HepG2 (cell line): ENCODE measurements around the gene AP3D1. TPM values are rescaled to one million over a fixed set of nuclear protein-coding genes. Genes with fewer than 3 reads are reported as not detected.

Experiments
- ATAC-seq: fragments of 200-7000 bp; cut with Tn5 transposase; 3 replicates; pipeline ENCODE4 v1.9.1; 2020; ENCODE audit warnings: mild to moderate bottlenecking, moderate library complexity
- BruUV-seq: library from RNA; stranded (reverse); fragments of 400-500 nt; replicated peaks from 2 replicates; lab custom pipeline; 2021; lab: Mats Ljungman, UMichigan
- CTCF ChIA-PET: fragments of 300-600 bp; formaldehyde crosslinking; extraction: SDS; loops from one replicate; lab custom pipeline; 2021; ENCODE audit warnings: low total read pairs, inconsistent platforms, low intra/inter-chr PET ratio; lab: Yijun Ruan, JAX
- POLR2A ChIA-PET: fragments of 350-600 bp; sonication (Branson Sonifier 250); formaldehyde crosslinking; loops from one replicate; lab custom pipeline; 2020; ENCODE audit warnings: antibody characterized with exemption, inconsistent platforms; lab: Yijun Ruan, JAX
- DNase-seq: peaks from one replicate; pipeline ENCODE4 v3.0.0-alpha.2; 2015; ENCODE audit warnings: low spot score
- FAIRE-seq: peaks from 3 replicates; lab custom pipeline; 2011; peaks lifted over from hg19 to GRCh38; lab: Jason Lieb, UNC
- H2AFZ ChIP-seq: one replicate; pipeline ENCODE4 v1.6.1; 2011; ENCODE audit warnings: low read length, inconsistent platforms
- H3K27ac ChIP-seq: fragments of 300-600 bp; 3 replicates; pipeline ENCODE4 v1.8.0; 2011; ENCODE audit warnings: mixed run types, mild to moderate bottlenecking, mixed read lengths, low read length, inconsistent platforms; ENCODE audit not compliant: insufficient read depth; ENCODE audit errors: extremely low read length
- H3K27me3 ChIP-seq, 2 experiments: fragments of 200-600 bp in 1 of 2; 2 replicates in 1 of 2; 3 replicates in 1 of 2; pipeline versions ENCODE4 v1.6.0 to v1.8.0; 2011; ENCODE audit warnings: low read length in 2 of 2, mild to moderate bottlenecking in 2 of 2, moderate library complexity in 2 of 2, inconsistent platforms in 1 of 2; ENCODE audit not compliant: insufficient read depth in 2 of 2, control insufficient read depth in 1 of 2
- H3K36me3 ChIP-seq, 2 experiments: fragments of 200-600 bp in 1 of 2; replicated peaks in 1 of 2; 2 replicates in 1 of 2; 3 replicates in 1 of 2; pipeline versions ENCODE4 v1.5.1 to v1.8.0; 2011; ENCODE audit warnings: low read length in 2 of 2, inconsistent platforms in 1 of 2; ENCODE audit not compliant: insufficient read depth in 2 of 2, control insufficient read depth in 1 of 2
- H3K4me1 ChIP-seq: 2 replicates; pipeline ENCODE4 v1.5.1; 2012; ENCODE audit warnings: low read length, inconsistent platforms; ENCODE audit not compliant: insufficient read depth
- H3K4me2 ChIP-seq: 2 replicates; pipeline ENCODE4 v1.6.0; 2011; ENCODE audit warnings: low read depth, low read length, inconsistent platforms
- H3K4me3 ChIP-seq, 3 experiments: fragments of 200-600 bp in 1 of 3; sonication (generic), shearing (Covaris generic) in 1 of 3; replicated peaks in 1 of 3; 2 replicates each; pipeline ENCODE4 v1.5.1; 2011 to 2016; ENCODE audit warnings: low read length in 3 of 3, inconsistent platforms in 2 of 3, low read depth in 2 of 3, mild to moderate bottlenecking in 2 of 3, control low read depth in 1 of 3, mixed read lengths in 1 of 3; ENCODE audit not compliant: insufficient read depth in 1 of 3
- H3K79me2 ChIP-seq: one replicate; pipeline ENCODE4 v1.6.1; 2011; ENCODE audit warnings: low read length, inconsistent platforms; ENCODE audit not compliant: insufficient read depth
- H3K9ac ChIP-seq: 2 replicates; pipeline ENCODE4 v1.6.0; 2011; ENCODE audit warnings: mild to moderate bottlenecking, low read depth, low read length, inconsistent platforms; ENCODE audit not compliant: insufficient read depth
- H3K9me3 ChIP-seq: 2 replicates; pipeline ENCODE4 v1.5.1; 2012; ENCODE audit warnings: mild to moderate bottlenecking, low read length
- H4K20me1 ChIP-seq: 2 replicates; pipeline ENCODE4 v1.6.0; 2011; ENCODE audit warnings: inconsistent platforms, mild to moderate bottlenecking, low read length, moderate library complexity; ENCODE audit not compliant: insufficient read depth
- AGO1 ChIP-seq: fragments of 200-400 bp; formaldehyde crosslinking; IDR thresholded peaks from 2 replicates; pipeline ENCODE4 v1.6.1; 2017; ENCODE audit warnings: mild to moderate bottlenecking, low read depth, low read length, moderate library complexity; ENCODE audit not compliant: poor library complexity, severe bottlenecking
- ATF1 ChIP-seq: IDR thresholded peaks from 2 replicates; pipeline ENCODE4 v1.6.1; 2016; ENCODE audit warnings: mild to moderate bottlenecking, control low read depth
- CBX2 ChIP-seq, 2 experiments: fragments of 200-600 bp in 1 of 2; sonication (generic); formaldehyde crosslinking in 1 of 2; IDR thresholded peaks; 2 replicates each; pipeline versions ENCODE4 v1.7.0 to v1.8.1; 2018 to 2022; ENCODE audit warnings: low read depth in 2 of 2, low read length in 1 of 2, mild to moderate bottlenecking in 1 of 2, missing genetic modification reagents in 1 of 2
- ETV5 ChIP-seq: IDR thresholded peaks from 2 replicates; pipeline ENCODE4 v1.6.1; 2018; ENCODE audit warnings: missing biosample characterization, missing genetic modification reagents, inconsistent platforms, borderline replicate concordance
- KDM4B ChIP-seq: sonication (generic); formaldehyde crosslinking; IDR thresholded peaks from 2 replicates; pipeline ENCODE4 v1.4.0; 2020; ENCODE audit warnings: missing genetic modification reagents
- MAFG ChIP-seq: sonication (generic); formaldehyde crosslinking; IDR thresholded peaks from 2 replicates; pipeline ENCODE4 v1.5.1; 2020; ENCODE audit warnings: mild to moderate bottlenecking, missing genetic modification reagents
- MEIS2 ChIP-seq: sonication (generic); formaldehyde crosslinking; IDR thresholded peaks from 2 replicates; pipeline ENCODE4 v1.9.0; 2021; ENCODE audit warnings: mild to moderate bottlenecking, missing genetic modification reagents
- MTA1 ChIP-seq: sonication (generic); formaldehyde crosslinking; IDR thresholded peaks from 2 replicates; pipeline ENCODE4 v1.4.0; 2020; ENCODE audit warnings: missing genetic modification reagents, mild to moderate bottlenecking, borderline replicate concordance
- NKX3-1 ChIP-seq: sonication (generic); formaldehyde crosslinking; IDR thresholded peaks from 2 replicates; pipeline ENCODE4 v1.5.0; 2020; ENCODE audit warnings: missing genetic modification reagents
- POLR2AphosphoS2 ChIP-seq: IDR thresholded peaks from 2 replicates; pipeline ENCODE4 v1.6.1; 2011; ENCODE audit warnings: low read depth, low read length, improper control_type of control experiment
- RBM39 ChIP-seq: fragments of 200-400 bp; formaldehyde crosslinking; IDR thresholded peaks from one replicate; pipeline ENCODE4 v1.6.1; 2018; ENCODE audit warnings: antibody characterized with exemption, mild to moderate bottlenecking, low read depth, low read length; ENCODE audit not compliant: poor library complexity, severe bottlenecking
- SP2 ChIP-seq: sonication (generic); formaldehyde crosslinking; IDR thresholded peaks from 2 replicates; pipeline ENCODE4 v1.5.1; 2020; ENCODE audit warnings: mild to moderate bottlenecking, missing genetic modification reagents
- ZNF12 ChIP-seq: sonication (generic); formaldehyde crosslinking; IDR thresholded peaks from 2 replicates; pipeline ENCODE4 v1.5.0; 2020; ENCODE audit warnings: missing genetic modification reagents
- ZNF263 ChIP-seq: sonication (generic); formaldehyde crosslinking; IDR thresholded peaks from 2 replicates; pipeline ENCODE4 v1.4.0; 2020; ENCODE audit warnings: missing genetic modification reagents
- ZSCAN21 ChIP-seq: sonication (generic); formaldehyde crosslinking; IDR thresholded peaks from 2 replicates; pipeline ENCODE4 v1.8.0; 2022; ENCODE audit warnings: mild to moderate bottlenecking, missing genetic modification reagents, moderate library complexity, borderline replicate concordance
- WGBS: methylation state at CpG from one replicate; pipeline ENCODE4 v1.1.6; 2017; ENCODE audit warnings: low lambda C conversion rate; 5-methylcytosine and 5-hydroxymethylcytosine counted together
- in situ Hi-C: cut with HindIII; loops from 2 replicates; pipeline ENCODE4 v1.10.0; 2017; ENCODE audit warnings: low pct_unique_long_range_greater_than_20kb; ENCODE audit not compliant: extremely low pct_ligation_motif_present
- intact Hi-C: fragments of 100-400 bp; cut with micrococcal nuclease; formaldehyde crosslinking; loops from one replicate; pipeline ENCODE4 v1.10.0; 2022; ENCODE audit not compliant: unreplicated experiment
- polyA plus RNA-seq, 8 experiments: library from polyadenylated mRNA; depleted of rRNA in 3 of 8; stranded (reverse) in 7 of 8; unstranded in 1 of 8; fragments of >200 nt; fragmentation: Illumina TruSeq in 4 of 8; extraction: Trizol in 4 of 8; gene quantifications; 2 replicates each; pipeline versions ENCODE4 v1.2.1 to v1.2.3, GENCODE V29; 2011 to 2016; ENCODE audit warnings: low read depth in 4 of 8, missing spikeins in 1 of 8, mixed read lengths in 1 of 8; ENCODE audit not compliant: insufficient read depth in 1 of 8
- total RNA-seq, 5 experiments: library from RNA; depleted of rRNA; stranded (reverse); fragments of >200 nt; fragmentation: Illumina TruSeq; extraction: Trizol; gene quantifications; 2 replicates each; pipeline ENCODE4 v1.2.3, GENCODE V29; 2016; ENCODE audit warnings: low read depth in 1 of 5
- TF ChIP-seq, protein P1 (sequence below): sonication (generic); formaldehyde crosslinking; IDR thresholded peaks from 2 replicates; pipeline ENCODE4 v1.4.0; 2020; ENCODE audit warnings: mild to moderate bottlenecking, missing genetic modification reagents
- TF ChIP-seq, protein P2 (sequence below): IDR thresholded peaks from 2 replicates; pipeline ENCODE4 v1.6.1; 2016; ENCODE audit warnings: missing biosample characterization, missing genetic modification reagents, low read depth
- TF ChIP-seq, protein P3 (sequence below): sonication (generic); formaldehyde crosslinking; IDR thresholded peaks from 2 replicates; pipeline ENCODE4 v1.4.0; 2020; ENCODE audit warnings: missing genetic modification reagents, mild to moderate bottlenecking, borderline replicate concordance
- TF ChIP-seq, protein P4 (sequence below): sonication (generic); formaldehyde crosslinking; IDR thresholded peaks from 2 replicates; pipeline ENCODE4 v1.4.0; 2020; ENCODE audit warnings: low read depth, mild to moderate bottlenecking, missing genetic modification reagents

The AP3D1 gene
- total and polyA plus RNA-seq, 2 of the 13 experiments (the other 11 are each of a cell fraction or from before 2014, with no cell fraction given), result 68.0 to 82.6 TPM

DNA sequence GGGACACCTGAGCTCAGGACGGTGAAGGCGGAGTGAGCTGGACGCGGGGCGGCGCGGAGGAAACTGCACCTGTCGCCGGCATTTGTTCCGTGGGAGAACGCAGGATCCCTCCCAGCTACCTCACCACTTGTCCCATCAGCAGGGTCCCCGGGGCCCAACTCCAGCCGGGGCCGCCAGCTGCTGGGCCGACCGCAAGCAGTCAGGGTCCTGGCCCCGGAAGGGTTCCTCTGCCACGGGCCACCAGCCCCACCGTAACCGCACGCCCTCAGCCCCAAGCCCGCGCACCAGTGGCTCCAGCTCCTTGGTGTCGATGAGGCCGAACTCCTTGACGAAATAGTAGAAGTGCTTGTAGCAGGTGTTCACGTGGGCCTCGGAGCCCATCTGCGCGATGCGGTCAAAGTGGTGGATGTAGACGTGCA, 74.8 kb downstream of the AP3D1 start:
- H2AFZ ChIP-seq, result no peak overlapping the region
- TF ChIP-seq, protein P1, sequence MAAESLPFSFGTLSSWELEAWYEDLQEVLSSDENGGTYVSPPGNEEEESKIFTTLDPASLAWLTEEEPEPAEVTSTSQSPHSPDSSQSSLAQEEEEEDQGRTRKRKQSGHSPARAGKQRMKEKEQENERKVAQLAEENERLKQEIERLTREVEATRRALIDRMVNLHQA (CRISPR knock-in tag), result no peak
- no peak for TF ChIP-seq ZNF12 (CRISPR knock-in tag)
- no peak for TF ChIP-seq RBM39
- no peak for TF ChIP-seq ATF1
- no peak for TF ChIP-seq KDM4B (CRISPR knock-in tag)
- no peak for TF ChIP-seq POLR2AphosphoS2
- no peak for TF ChIP-seq AGO1
- no peak for TF ChIP-seq ZNF263 (CRISPR knock-in tag)
- no peak for TF ChIP-seq CBX2 (IDR thresholded peaks at IDR 0.05; ENCODE audit: low read depth, low read length)
- TF ChIP-seq CBX2 (CRISPR knock-in tag; IDR thresholded peaks at IDR 0.05; ENCODE audit: low read depth), result no peak
- TF ChIP-seq ZSCAN21 (CRISPR knock-in tag), result no peak
- no peak for TF ChIP-seq ETV5
- TF ChIP-seq, protein P2, sequence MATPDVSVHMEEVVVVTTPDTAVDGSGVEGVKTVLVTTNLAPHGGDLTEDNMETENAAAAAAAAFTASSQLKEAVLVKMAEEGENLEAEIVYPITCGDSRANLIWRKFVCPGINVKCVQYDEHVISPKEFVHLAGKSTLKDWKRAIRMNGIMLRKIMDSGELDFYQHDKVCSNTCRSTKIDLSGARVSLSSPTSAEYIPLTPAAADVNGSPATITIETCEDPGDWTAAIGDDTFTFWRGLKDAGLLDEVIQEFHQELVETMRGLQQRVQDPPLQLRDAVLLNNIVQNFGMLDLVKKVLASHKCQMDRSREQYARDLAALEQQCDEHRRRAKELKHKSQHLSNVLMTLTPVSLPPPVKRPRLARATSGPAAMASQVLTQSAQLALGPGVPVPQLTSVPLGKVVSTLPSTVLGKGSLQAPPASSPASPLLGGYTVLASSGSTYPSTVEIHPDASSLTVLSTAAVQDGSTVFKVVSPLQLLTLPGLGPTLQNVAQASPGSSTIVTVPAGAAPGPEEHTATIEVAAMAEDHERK (CRISPR knock-in tag), result no peak
- no peak for TF ChIP-seq SP2 (CRISPR knock-in tag)
- no peak for TF ChIP-seq MEIS2
- TF ChIP-seq MTA1 (CRISPR knock-in tag), result no peak
- no peak for TF ChIP-seq NKX3-1 (CRISPR knock-in tag)
- TF ChIP-seq, protein P3, sequence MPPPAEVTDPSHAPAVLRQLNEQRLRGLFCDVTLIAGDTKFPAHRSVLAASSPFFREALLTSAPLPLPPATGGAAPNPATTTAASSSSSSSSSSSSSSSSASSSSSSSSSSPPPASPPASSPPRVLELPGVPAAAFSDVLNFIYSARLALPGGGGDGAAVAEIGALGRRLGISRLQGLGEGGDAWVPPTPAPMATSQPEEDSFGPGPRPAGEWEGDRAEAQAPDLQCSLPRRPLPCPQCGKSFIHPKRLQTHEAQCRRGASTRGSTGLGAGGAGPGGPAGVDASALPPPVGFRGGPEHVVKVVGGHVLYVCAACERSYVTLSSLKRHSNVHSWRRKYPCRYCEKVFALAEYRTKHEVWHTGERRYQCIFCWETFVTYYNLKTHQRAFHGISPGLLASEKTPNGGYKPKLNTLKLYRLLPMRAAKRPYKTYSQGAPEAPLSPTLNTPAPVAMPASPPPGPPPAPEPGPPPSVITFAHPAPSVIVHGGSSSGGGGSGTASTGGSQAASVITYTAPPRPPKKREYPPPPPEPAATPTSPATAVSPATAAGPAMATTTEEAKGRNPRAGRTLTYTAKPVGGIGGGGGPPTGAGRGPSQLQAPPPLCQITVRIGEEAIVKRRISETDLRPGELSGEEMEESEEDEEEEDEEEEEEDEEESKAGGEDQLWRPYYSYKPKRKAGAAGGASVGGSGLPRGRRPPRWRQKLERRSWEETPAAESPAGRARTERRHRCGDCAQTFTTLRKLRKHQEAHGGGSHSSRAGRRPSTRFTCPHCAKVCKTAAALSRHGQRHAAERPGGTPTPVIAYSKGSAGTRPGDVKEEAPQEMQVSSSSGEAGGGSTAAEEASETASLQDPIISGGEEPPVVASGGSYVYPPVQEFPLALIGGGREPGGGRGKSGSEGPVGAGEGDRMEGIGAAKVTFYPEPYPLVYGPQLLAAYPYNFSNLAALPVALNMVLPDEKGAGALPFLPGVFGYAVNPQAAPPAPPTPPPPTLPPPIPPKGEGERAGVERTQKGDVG (CRISPR knock-in tag), result no peak
- TF ChIP-seq, protein P4, sequence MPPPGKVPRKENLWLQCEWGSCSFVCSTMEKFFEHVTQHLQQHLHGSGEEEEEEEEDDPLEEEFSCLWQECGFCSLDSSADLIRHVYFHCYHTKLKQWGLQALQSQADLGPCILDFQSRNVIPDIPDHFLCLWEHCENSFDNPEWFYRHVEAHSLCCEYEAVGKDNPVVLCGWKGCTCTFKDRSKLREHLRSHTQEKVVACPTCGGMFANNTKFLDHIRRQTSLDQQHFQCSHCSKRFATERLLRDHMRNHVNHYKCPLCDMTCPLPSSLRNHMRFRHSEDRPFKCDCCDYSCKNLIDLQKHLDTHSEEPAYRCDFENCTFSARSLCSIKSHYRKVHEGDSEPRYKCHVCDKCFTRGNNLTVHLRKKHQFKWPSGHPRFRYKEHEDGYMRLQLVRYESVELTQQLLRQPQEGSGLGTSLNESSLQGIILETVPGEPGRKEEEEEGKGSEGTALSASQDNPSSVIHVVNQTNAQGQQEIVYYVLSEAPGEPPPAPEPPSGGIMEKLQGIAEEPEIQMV (CRISPR knock-in tag), result no peak
- TF ChIP-seq MAFG (CRISPR knock-in tag), result no peak
- no peaks in the 10 kb centered on the region for H3K9me3 ChIP-seq
- no peak for FAIRE-seq
- CTCF ChIA-PET, result no interaction called here
- in situ Hi-C loops (no loop called here), intact Hi-C loops (no loop called here)
- no TSS peak for BruUV-seq
- H3K4me1 ChIP-seq, result no peaks in the 10 kb centered on the region
- no peak overlapping the region for H3K4me3 ChIP-seq
- no peaks in the 10 kb centered on the region for H3K27me3 ChIP-seq
- POLR2A ChIA-PET, result no interaction called here
- no peak for ATAC-seq
- H3K27ac ChIP-seq, result no peak overlapping the region
- 98% methylated on average over 31 of the region's 32 CpGs for WGBS
- H3K79me2 ChIP-seq, result no peaks in the 10 kb centered on the region
- H3K36me3 ChIP-seq, result peaks cover 14 to 26% of the 10 kb centered on the region in 2 experiments; a peak in 4 of 5 replicates
- no peak for DNase-seq
- no peak overlapping the region for H3K9ac ChIP-seq
- H3K4me2 ChIP-seq, result no peak overlapping the region
- no peaks in the 10 kb centered on the region for H4K20me1 ChIP-seq
